Measurements from ENCODE around the gene UBXN11.
A peak's percentile ranks its signal among the peaks of the same experiment; 100 is the strongest.

UBXN11 gene

GRCh38 chr1:26281971-26282370 lies 24.5 kb downstream of the UBXN11 start:
- no peak for DNase-seq
- H3K36me3 ChIP-seq: peaks cover 9% of the 10 kb centered on the region
- peaks cover 7% of the 10 kb centered on the region for H3K4me1 ChIP-seq
- no peak for TF ChIP-seq CTCF (IDR thresholded peaks at IDR 0.05; ENCODE audit: low read depth, low read length)
- H3K9me3 ChIP-seq: no peaks in the 10 kb centered on the region
- no peak overlapping the region for H3K4me3 ChIP-seq (ENCODE audit: low read depth, low read length)
- H3K27me3 ChIP-seq: no peaks in the 10 kb centered on the region

- Histone ChIP-seq H3K36me3 (peaks cover 15% of the 10 kb centered on the region), H3K4me1 (peaks cover 7% of the 10 kb centered on the region), H3K27me3 (no peaks in the 10 kb centered on the region), H3K9me3 (no peaks in the 10 kb centered on the region), H3K4me3 (ENCODE audit: low read depth, low read length) (no peak overlapping the region)
- TF ChIP-seq CTCF (IDR thresholded peaks at IDR 0.05; ENCODE audit: low read depth, low read length): no peak
- DNase-seq: no peak
These were observed 25.1 kb downstream of the UBXN11 start for GRCh38 chr1:26281091-26281958.

GRCh38 chr1:26280333-26281042 lies 25.9 kb downstream of the UBXN11 start:
- peak overlapping the region; percentile 63 for H3K4me3 ChIP-seq (ENCODE audit: low read depth, low read length)
- DNase-seq: no peak
- H3K4me1 ChIP-seq: peaks cover 11% of the 10 kb centered on the region
- no peaks in the 10 kb centered on the region for H3K27me3 ChIP-seq
- H3K36me3 ChIP-seq: peaks cover 15% of the 10 kb centered on the region
- TF ChIP-seq CTCF (IDR thresholded peaks at IDR 0.05; ENCODE audit: low read depth, low read length): no peak
- H3K9me3 ChIP-seq: no peaks in the 10 kb centered on the region

- H3K9me3 ChIP-seq: no peaks in the 10 kb centered on the region
- H3K27me3 ChIP-seq: no peaks in the 10 kb centered on the region
- H3K36me3 ChIP-seq: peaks cover 15% of the 10 kb centered on the region
- peak; percentile 82 for DNase-seq
- peaks cover 11% of the 10 kb centered on the region for H3K4me1 ChIP-seq
- peak; percentile 57 for TF ChIP-seq CTCF (IDR thresholded peaks at IDR 0.05; ENCODE audit: low read depth, low read length)
- H3K4me3 ChIP-seq (ENCODE audit: low read depth, low read length): peak within 1 kb of the TSS; percentile 63
These were observed 26.7 kb downstream of the UBXN11 start, which contains the start of gene SH3BGRL3 for GRCh38 chr1:26279456-26280332. SH3BGRL3 (plus strand) TSS chr1:26280086; CDS start chr1:26280156, 70 bp downstream.

GRCh38 chr1:26278724-26279455 lies 27.5 kb downstream of the UBXN11 start:
- H3K27me3 ChIP-seq: no peaks in the 10 kb centered on the region
- no peak for TF ChIP-seq CTCF (IDR thresholded peaks at IDR 0.05; ENCODE audit: low read depth, low read length)
- peaks cover 11% of the 10 kb centered on the region for H3K4me1 ChIP-seq
- H3K4me3 ChIP-seq (ENCODE audit: low read depth, low read length): peak overlapping the region; percentile 63
- DNase-seq: no peak
- no peaks in the 10 kb centered on the region for H3K9me3 ChIP-seq
- H3K36me3 ChIP-seq: peaks cover 15% of the 10 kb centered on the region
